ENCODE data around the gene RMI1. TPM values are rescaled to one million over a fixed set of nuclear protein-coding genes. Genes with fewer than 3 reads are reported as not detected.

RMI1 gene
- total RNA-seq, 4 donors from 2014 or later = 5.3 to 11.6 (median 6.2) TPM

GRCh38 chr9:83996126-83996525 lies 15.5 kb downstream of the RMI1 start:
- WGBS = over 99% methylated on average over 4 of the region's 4 CpGs
- DNase-seq (ENCODE audit: extremely low spot score) = no peak
- Histone ChIP-seq H3K4me3 (no peak overlapping the region), H3K27me3 (no peaks in the 10 kb centered on the region), H3K36me3 (peaks cover 0 to 3% (median under 1%) of the 10 kb centered on the region in 4 donors), H3K27ac (replicated peaks in 1 of 4) (no peak overlapping the region), H3K4me1 (peaks cover 0 to 4% (median 0%) of the 10 kb centered on the region in 4 donors), H3K9me3 (no peaks in the 10 kb centered on the region)
- intact Hi-C loops (cut with DNase I) = no loop called here
- TF ChIP-seq POLR2AphosphoS5 (IDR thresholded peaks at IDR 0.05) = no peak
- no peak for TF ChIP-seq EP300 (IDR thresholded peaks at IDR 0.05)
- no peak for TF ChIP-seq CTCF (IDR thresholded peaks at IDR 0.05)
- TF ChIP-seq POLR2A (IDR thresholded peaks at IDR 0.05; ENCODE audit: low read depth) = no peak

GRCh38 chr9:83999141-83999918 lies 18.7 kb downstream of the RMI1 start:
- H3K4me3 ChIP-seq = no peak overlapping the region
- intact Hi-C loops (cut with DNase I) = no loop called here
- H3K4me1 ChIP-seq = peaks cover 0 to 7% (median 2%) of the 10 kb centered on the region in 4 donors
- peaks cover 0 to 10% (median 5%) of the 10 kb centered on the region in 4 donors for H3K36me3 ChIP-seq
- H3K27ac ChIP-seq (replicated peaks in 1 of 4) = no peak overlapping the region
- TF ChIP-seq CTCF (IDR thresholded peaks at IDR 0.05) = no peak
- no peak for TF ChIP-seq EP300 (IDR thresholded peaks at IDR 0.05)
- no peak for TF ChIP-seq POLR2AphosphoS5 (IDR thresholded peaks at IDR 0.05)
- TF ChIP-seq POLR2A (IDR thresholded peaks at IDR 0.05; ENCODE audit: low read depth) = no peak
- no peaks in the 10 kb centered on the region for H3K27me3 ChIP-seq
- WGBS = 88% methylated on average over 2 of the region's 2 CpGs
- H3K9me3 ChIP-seq = no peaks in the 10 kb centered on the region
- DNase-seq (ENCODE audit: extremely low spot score) = no peak

- Histone ChIP-seq H3K27ac (replicated peaks in 1 of 4) (no peak overlapping the region), H3K4me3 (no peak overlapping the region), H3K36me3 (peaks cover 0 to 10% (median 5%) of the 10 kb centered on the region in 4 donors), H3K27me3 (no peaks in the 10 kb centered on the region), H3K4me1 (peaks cover 0 to 7% (median 2%) of the 10 kb centered on the region in 4 donors), H3K9me3 (no peaks in the 10 kb centered on the region)
- intact Hi-C loops (cut with DNase I) = no loop called here
- DNase-seq (ENCODE audit: extremely low spot score) = no peak
- no peak for TF ChIP-seq POLR2AphosphoS5 (IDR thresholded peaks at IDR 0.05)
- TF ChIP-seq EP300 (IDR thresholded peaks at IDR 0.05) = no peak
- TF ChIP-seq CTCF (IDR thresholded peaks at IDR 0.05) = no peak
- TF ChIP-seq POLR2A (IDR thresholded peaks at IDR 0.05; ENCODE audit: low read depth) = no peak
- WGBS = 92% methylated on average over 3 of the region's 3 CpGs
These were observed 19.6 kb downstream of the RMI1 start for GRCh38 chr9:84000186-84000585.

GRCh38 chr9:84001621-84002020 lies 21.0 kb downstream of the RMI1 start:
- H3K27ac ChIP-seq (replicated peaks in 1 of 4) = no peak overlapping the region
- H3K4me3 ChIP-seq = no peak overlapping the region
- H3K36me3 ChIP-seq = peaks cover 0 to 10% (median 5%) of the 10 kb centered on the region in 4 donors
- no peak for DNase-seq (ENCODE audit: extremely low spot score)
- no peaks in the 10 kb centered on the region for H3K27me3 ChIP-seq
- intact Hi-C loops (cut with DNase I) = no loop called here
- 83% methylated on average over 2 of the region's 2 CpGs for WGBS
- no peaks in the 10 kb centered on the region for H3K9me3 ChIP-seq
- TF ChIP-seq POLR2A (IDR thresholded peaks at IDR 0.05; ENCODE audit: low read depth) (no peak), CTCF (IDR thresholded peaks at IDR 0.05) (no peak), POLR2AphosphoS5 (IDR thresholded peaks at IDR 0.05) (no peak), EP300 (IDR thresholded peaks at IDR 0.05) (no peak)
- H3K4me1 ChIP-seq = peaks cover 0 to 7% (median 2%) of the 10 kb centered on the region in 4 donors
